ENCODE measurements around the gene DLGAP4.

GRCh38 chr20:36298061-36298460, 8.1 kb upstream of the DLGAP4 start:
- no peak for TF ChIP-seq RAD21 (IDR thresholded peaks at IDR 0.05; ENCODE audit: low read length)
- no peak for TF ChIP-seq USF2 (IDR thresholded peaks at IDR 0.05; ENCODE audit: borderline replicate concordance, low read depth, low read length)
- no peak for TF ChIP-seq EP300 (IDR thresholded peaks at IDR 0.05; ENCODE audit: borderline replicate concordance in 1 of 2, low read depth in 1 of 2, low read length in 1 of 2)
- no peak for TF ChIP-seq CTCF (IDR thresholded peaks at IDR 0.05)
- no peak for TF ChIP-seq TCF12 (IDR thresholded peaks at IDR 0.05)
- TF ChIP-seq MEF2A (IDR thresholded peaks at IDR 0.05; ENCODE audit: borderline replicate concordance, low read depth) = no peak
- TF ChIP-seq MAX (IDR thresholded peaks at IDR 0.05; ENCODE audit: low read depth) = no peak

Measured in SK-N-SH (cell line).